Measurements from ENCODE around the gene VASH2. TPM values are rescaled to one million over a fixed set of nuclear protein-coding genes. Genes with fewer than 3 reads are reported as not detected.

Gene VASH2
- total and polyA plus RNA-seq, 2 of the 8 experiments (the other 6 are each of a cell fraction or from before 2014, with no cell fraction given), result 44.0 to 187 TPM

- H4K8ac ChIP-seq (ENCODE audit: extremely low read depth, insufficient read depth, low read length), result no peak overlapping the region
- no peak overlapping the region for H3K9ac ChIP-seq (replicated peaks in 1 of 4; ENCODE audit: extremely low read depth in 1 of 4, low read depth in 3 of 4, low read length in 3 of 4)
- peaks cover 0 to 10% of the 10 kb centered on the region in 2 experiments for H4K20me1 ChIP-seq (replicated peaks in 1 of 2; ENCODE audit: control insufficient read depth in 1 of 2, insufficient read depth in 2 of 2, low read length in 2 of 2)
- peak in 1 of 2 experiments; percentile 40 for DNase-seq (ENCODE audit: low read depth in 1 of 2, low spot score in 2 of 2)
- no peaks in the 10 kb centered on the region for H3K23me2 ChIP-seq (ENCODE audit: low read depth, low read length)
- H3K4me3 ChIP-seq (ENCODE audit: extremely low read depth in 1 of 4, insufficient read depth in 2 of 4, low read depth in 3 of 4, low read length in 4 of 4), result no peak overlapping the region
- no peak overlapping the region for H4K91ac ChIP-seq (replicated peaks; ENCODE audit: insufficient read length, low read length)
- no peaks in the 10 kb centered on the region; the same call in 1 of the 2 replicates for H3K79me1 ChIP-seq (ENCODE audit: low read depth, low read length)
- H3K23ac ChIP-seq (ENCODE audit: insufficient read length), result no peak overlapping the region
- 89% methylated on average over 3 of the region's 3 CpGs; no CpG with 5 or more reads in 1 of the 2 experiments for WGBS, 2 experiments (ENCODE audit: extremely low coverage in 1 of 2, insufficient coverage in 1 of 2, insufficient read length in 1 of 2, insufficient replicate concordance in 2 of 2, low coverage in 1 of 2, low lambda C conversion rate in 2 of 2, missing lambda C conversion rate in 1 of 2)
- H3K4me2 ChIP-seq (ENCODE audit: insufficient read depth in 1 of 2, low read depth in 2 of 2, low read length in 2 of 2), result no peak overlapping the region
- no peaks in the 10 kb centered on the region for H3K27me3 ChIP-seq (replicated peaks in 1 of 4; ENCODE audit: control insufficient read depth in 3 of 4, extremely low read depth in 1 of 4, insufficient read depth in 3 of 4, low read length in 3 of 4)
- H3K4ac ChIP-seq (replicated peaks; ENCODE audit: insufficient read length, low read depth, low read length), result no peak overlapping the region
- H2BK20ac ChIP-seq (ENCODE audit: low read length), result no peak overlapping the region
- no peaks in the 10 kb centered on the region for H3K79me2 ChIP-seq (ENCODE audit: control insufficient read depth in 1 of 2, insufficient read depth in 2 of 2, low read length in 2 of 2)
- no peak overlapping the region for H2AFZ ChIP-seq (ENCODE audit: low read length)
- CTCF ChIA-PET (ENCODE audit: partially characterized antibody), result interaction anchor here (3.9 to 4.1 kb wide), 2 partner anchors 13 to 16 kb away, joined by 18 to 40 read pairs; no protein-coding TSS in a partner anchor
- TF ChIP-seq GTF2F1 (IDR thresholded peaks at IDR 0.05; ENCODE audit: borderline replicate concordance, low read depth, low read length) (no peak), ATF2 (IDR thresholded peaks at IDR 0.05; ENCODE audit: low read length) (no peak), POLR2AphosphoS5 (IDR thresholded peaks at IDR 0.05; ENCODE audit: low read depth, low read length) (peak; percentile 63; the same call in 1 of the 2 replicates), POLR2A (IDR thresholded peaks at IDR 0.05; ENCODE audit: control extremely low read depth in 1 of 2, low read depth in 2 of 2, low read length in 2 of 2) (peak; percentile 62 to 74)
- H3K18ac ChIP-seq (ENCODE audit: extremely low read depth, low read length), result no peak overlapping the region
- H3K36me3 ChIP-seq (ENCODE audit: control insufficient read depth in 2 of 4, insufficient read depth in 4 of 4, low read length in 3 of 4), result peaks cover 26 to 85% (median 49%) of the 10 kb centered on the region in 4 experiments
- H4K5ac ChIP-seq (ENCODE audit: insufficient read length, low read depth, low read length), result no peak overlapping the region
- no peak overlapping the region for H3K56ac ChIP-seq (replicated peaks; ENCODE audit: insufficient read length, low read depth, low read length)
- H2AK5ac ChIP-seq (ENCODE audit: low read depth, low read length), result no peak overlapping the region
- H3K27ac ChIP-seq (ENCODE audit: low read depth, low read length), result no peak overlapping the region
- H3K14ac ChIP-seq (ENCODE audit: insufficient read length), result no peak overlapping the region
- H2BK15ac ChIP-seq (ENCODE audit: low read length), result no peak overlapping the region
- H2BK5ac ChIP-seq (ENCODE audit: low read depth, low read length), result no peak overlapping the region
- H3K4me1 ChIP-seq (replicated peaks in 1 of 4; ENCODE audit: control insufficient read depth in 3 of 4, insufficient read depth in 4 of 4, low read length in 3 of 4), result peaks cover 0 to 8% (median 4%) of the 10 kb centered on the region in 4 experiments
- no peak for FAIRE-seq
- no peak overlapping the region for H2BK120ac ChIP-seq (replicated peaks; ENCODE audit: low read depth, low read length)
- POLR2A ChIA-PET (ENCODE audit: partially characterized antibody), result no interaction called here
- H2BK12ac ChIP-seq (ENCODE audit: low read depth, low read length), result no peak overlapping the region
- no peaks in the 10 kb centered on the region for H3K9me3 ChIP-seq (ENCODE audit: insufficient read depth in 2 of 2, low read depth in 1 of 2, low read length in 1 of 2)
Observed at GRCh38 chr1:212983482-212983881, 33.1 kb downstream of the VASH2 start.
